ENCODE results near the gene RAD51B.

- TF ChIP-seq CTCF (IDR thresholded peaks at IDR 0.05; ENCODE audit: low read length) (no peak), EZH2phosphoT487 (IDR thresholded peaks at IDR 0.05; ENCODE audit: low read length) (no peak)
These were observed 939.5 kb downstream of the RAD51B start for GRCh38 chr14:68759017-68759560.
